Fibroblast of the conjunctiva (primary cell): Measurements from ENCODE around the gene PSTK.

Source experiments
- DNase-seq: peaks from one replicate; pipeline ENCODE4 v3.0.0-alpha.2; 2010; ENCODE audit warnings: low read depth

The PSTK gene

GRCh38 chr10:123019941-123020703 lies 39.9 kb downstream of the PSTK start:
- DNase-seq = no peak

GRCh38 chr10:123021517-123021916 lies 41.3 kb downstream of the PSTK start:
- DNase-seq = no peak

- DNase-seq = no peak
Measured at GRCh38 chr10:123024540-123024939, 44.3 kb downstream of the PSTK start.

- DNase-seq = no peak
Measured at GRCh38 chr10:123026302-123026701, 46.1 kb downstream of the PSTK start.

GRCh38 chr10:123027861-123028260 lies 47.7 kb downstream of the PSTK start:
- DNase-seq = no peak

- DNase-seq = no peak
Measured at GRCh38 chr10:123031124-123031523, 50.9 kb downstream of the PSTK start.

GRCh38 chr10:123034332-123034731 lies 54.1 kb downstream of the PSTK start:
- no peak for DNase-seq

- no peak for DNase-seq
Measured at GRCh38 chr10:123035467-123036086, 55.4 kb downstream of the PSTK start.

- DNase-seq = no peak
Measured at GRCh38 chr10:123038782-123039631, 58.8 kb downstream of the PSTK start.

GRCh38 chr10:123039632-123039930 lies 59.4 kb downstream of the PSTK start:
- no peak for DNase-seq
